NCI-H2196 (cell line): ENCODE results near the gene UMODL1.

Source experiments
- DNase-seq: peaks from one replicate; lab custom pipeline; 2025; ENCODE audit not compliant: unreplicated experiment; lab: John Stamatoyannopoulos, UW

Gene UMODL1

DNA sequence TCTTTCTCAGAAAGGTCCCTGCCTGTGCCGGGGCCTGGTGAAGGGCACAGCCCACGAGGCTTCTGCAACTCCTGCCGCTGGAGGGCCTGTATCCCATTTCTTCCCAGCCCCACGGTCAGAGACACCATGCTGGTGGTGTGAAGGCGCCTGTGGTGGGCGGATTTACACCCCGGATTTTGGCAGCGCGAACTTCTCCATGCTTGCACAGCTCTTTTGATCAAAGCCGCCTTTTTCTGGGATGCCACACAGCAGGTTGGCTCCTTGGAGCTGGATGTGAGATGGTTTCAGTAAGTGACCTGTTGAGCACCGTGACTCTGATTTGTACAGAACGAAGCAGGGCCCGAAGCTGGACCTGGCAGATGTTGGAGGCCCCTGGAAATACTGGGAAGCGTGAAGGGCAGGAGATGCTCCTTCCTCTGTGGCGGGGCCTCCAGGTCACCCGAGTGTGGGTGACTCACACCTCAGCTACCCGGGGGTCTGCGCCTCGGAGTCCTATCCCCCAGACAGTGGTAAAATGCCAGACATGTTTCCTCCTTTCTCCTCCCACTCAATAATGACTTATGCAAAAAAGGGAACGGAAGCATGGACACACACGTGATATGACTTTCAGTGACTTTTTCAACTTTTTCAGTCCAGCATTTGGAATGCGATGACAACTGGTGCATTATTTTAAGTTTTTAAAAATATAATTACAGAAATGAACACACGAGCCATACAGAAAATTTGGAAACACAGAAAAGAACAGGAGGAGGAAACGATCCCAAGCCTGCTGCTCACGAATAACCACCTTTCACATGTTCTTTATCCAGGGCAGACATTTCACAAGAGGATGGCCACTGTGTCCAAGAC is 9.0 kb downstream of the UMODL1 start:
- no peak for DNase-seq

DNA sequence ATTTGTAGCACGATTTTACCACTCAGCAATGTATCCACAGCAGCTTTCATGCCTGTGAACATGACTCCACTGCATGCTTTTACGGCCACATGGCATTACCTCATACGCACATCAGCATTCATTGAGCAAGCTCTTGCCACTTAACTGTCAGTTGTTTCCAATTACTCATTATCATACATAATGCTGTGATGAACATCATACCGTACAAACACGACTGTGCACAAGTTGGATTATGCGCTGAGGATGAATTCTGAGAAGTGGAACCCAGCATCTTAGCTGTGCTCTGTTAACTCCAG is 9.6 kb downstream of the UMODL1 start:
- no peak for DNase-seq

DNA sequence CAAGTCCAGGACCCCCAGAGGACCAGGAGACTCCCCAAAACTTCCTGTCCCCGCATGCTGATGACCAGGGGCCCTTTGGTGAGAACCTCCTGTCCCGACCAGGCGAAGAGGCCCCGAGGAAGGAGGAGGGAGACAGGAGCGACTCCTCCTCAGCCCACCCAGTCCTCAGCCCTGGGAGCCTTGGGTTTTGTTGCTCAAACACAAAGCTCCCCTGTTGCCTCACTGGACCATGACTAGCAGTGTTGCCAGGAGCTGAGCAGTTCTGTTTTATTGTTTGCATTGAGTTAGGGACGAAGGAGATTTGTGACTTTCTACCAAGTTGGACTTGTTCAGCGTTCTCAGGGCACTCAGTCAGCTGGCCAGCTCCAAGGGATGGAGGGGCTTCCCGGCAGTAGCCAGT is 10.0 kb downstream of the UMODL1 start:
- no peak for DNase-seq

DNA sequence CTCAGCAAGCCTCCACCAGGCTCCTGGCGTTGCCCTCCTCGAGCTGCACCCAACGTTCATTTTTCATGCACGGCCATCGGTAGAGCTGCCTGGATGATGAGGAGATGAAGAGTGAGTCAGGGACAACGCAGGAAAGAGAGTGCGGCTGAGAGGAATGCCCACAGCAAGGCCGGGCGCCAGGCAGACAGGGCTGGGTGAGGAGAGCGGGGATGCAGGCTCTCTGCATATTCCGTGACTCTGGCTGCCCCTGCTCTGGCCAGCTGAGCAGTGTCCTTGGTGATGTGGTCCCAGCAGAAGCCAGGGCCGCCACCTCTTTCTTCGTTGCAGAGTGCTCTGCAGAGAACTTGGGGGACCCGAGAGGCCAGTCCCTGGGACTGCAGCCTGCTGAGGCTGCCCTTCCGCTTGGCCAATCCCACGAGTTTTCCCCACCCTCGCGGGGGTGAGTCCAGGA is 10.8 kb downstream of the UMODL1 start:
- no peak for DNase-seq

DNA sequence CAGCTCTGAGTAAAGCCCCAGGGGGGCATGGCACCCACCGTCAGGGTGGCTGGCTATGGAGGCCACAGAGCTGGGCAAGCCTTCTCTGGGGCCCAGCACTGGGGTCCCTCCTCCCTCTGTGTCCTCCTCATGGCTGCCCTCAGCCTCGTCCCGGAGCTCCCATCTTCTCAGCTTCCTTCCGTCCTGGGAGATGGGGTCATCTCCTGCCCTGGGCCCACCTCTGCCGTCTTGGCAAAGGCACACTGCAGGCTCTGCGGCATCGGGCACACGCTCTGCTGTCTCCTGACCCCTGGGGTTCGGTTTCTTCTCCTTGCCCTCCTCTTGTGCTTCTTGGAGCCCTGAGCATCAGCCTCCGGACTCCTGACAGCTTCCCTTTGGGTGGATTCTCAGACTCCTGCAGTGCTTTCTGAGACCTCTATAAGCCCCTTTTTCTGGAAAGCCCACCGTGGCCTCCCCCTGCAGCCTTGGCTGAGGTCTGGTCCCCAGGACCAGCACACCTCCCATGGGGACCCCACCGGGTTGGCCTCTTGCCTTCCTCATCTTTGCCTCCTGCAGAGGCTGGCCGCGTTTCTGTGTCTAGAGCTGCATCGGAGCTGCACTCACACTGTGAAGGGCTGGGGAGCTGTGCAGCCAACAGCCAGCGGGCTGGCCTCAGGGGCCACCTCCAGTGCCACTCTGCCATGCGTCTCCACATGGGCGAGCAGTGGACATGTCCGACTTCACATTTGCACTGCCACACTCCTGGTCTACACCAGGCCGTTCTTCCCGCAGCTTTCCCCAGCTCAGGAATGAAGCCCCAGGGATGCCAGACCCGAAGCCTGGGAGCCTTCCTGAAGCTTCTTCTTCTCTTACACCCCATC is 11.6 kb downstream of the UMODL1 start:
- no peak for DNase-seq

DNA sequence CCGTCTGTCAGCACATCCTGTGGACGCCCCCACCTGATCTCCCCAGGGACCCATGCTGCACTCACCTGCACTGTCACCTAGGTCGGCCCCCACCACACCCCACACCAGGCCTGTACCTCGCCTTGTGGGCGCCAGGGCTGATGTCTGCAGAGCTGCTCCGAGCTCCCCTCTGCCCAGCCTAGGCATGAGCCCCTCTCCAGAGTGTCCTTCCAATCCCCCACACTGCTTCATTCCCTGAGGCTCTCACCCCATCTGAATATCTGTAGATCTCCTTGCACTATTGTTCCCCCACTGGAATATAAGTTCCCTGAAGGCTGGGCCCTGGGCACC is 12.2 kb downstream of the UMODL1 start:
- DNase-seq = no peak

DNA sequence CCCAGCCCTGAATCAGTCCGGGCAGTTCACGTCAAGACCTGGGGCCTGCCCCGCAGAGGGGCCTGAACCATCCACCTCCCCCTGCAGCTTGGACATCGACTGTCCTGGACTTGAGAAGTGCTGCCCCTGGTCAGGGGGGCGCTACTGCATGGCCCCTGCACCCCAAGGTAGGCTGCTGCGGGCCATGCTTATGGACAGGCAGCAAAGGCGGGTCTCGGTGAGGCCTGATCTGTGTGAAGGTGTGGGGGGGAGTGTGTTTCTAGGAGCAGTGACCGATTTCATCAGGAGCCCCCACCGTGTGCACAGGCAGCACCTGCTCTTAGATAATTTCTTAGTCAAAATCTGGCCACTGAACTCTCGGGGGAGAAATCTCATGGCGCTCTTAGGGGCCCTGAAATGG is 13.0 kb downstream of the UMODL1 start:
- DNase-seq = no peak

DNA sequence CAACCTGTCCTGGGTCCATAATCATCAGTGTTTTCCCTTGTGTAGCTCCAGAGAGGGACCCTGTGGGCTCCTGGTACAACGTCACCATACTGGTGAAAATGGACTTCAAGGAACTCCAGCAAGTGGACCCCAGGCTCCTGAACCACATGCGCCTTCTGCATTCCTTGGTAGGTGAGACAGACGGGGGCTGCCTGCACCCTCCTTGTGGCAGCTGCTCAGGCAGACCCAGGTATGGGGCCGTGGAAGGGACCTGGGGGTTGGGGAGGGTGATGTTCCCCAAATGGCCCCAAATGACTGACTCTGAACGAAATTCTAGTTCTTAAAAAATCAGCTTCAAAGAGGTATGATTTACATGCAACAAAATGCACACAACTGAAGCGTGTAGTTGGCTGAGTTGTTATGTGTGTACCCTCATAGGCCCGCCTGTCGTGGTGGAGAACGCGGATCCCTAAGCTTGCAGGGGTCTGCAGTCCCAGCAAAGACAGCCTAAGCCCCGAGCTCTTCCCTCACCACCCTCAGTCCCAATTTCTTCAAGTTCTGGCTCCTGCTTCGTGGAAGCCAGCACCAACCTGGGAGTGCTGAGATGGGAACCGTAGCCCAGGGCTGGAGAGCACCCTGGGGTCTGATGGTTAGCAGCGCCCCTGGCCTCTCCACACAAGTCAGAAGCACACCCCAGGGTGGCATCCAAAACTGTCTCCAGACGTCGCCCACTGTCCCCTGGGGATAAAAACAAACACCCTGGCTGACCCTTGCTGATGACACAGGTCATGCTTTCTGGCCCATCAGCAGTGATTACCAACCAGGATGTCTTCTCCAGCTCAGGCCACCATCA is 14.3 kb downstream of the UMODL1 start:
- no peak for DNase-seq

DNA sequence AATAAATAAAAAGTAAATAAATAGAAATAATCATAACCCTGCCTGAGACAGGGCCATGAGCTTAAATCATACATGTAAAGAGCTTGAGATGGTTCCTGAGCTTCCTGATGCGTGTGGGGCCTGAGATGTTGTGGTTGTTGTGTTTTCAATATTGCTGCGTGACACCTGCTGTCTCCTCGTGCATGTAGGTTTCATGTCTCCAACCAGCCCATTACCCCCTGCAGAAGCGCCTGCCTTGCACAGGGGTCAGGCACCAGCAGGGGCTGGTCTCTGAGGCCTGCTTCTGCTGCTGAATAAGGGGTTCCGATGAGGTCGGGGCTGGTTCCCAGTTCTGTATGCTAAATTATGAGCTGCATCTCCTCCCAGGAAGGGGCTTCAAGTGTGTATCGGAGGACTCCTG is 15.9 kb downstream of the UMODL1 start:
- no peak for DNase-seq

DNA sequence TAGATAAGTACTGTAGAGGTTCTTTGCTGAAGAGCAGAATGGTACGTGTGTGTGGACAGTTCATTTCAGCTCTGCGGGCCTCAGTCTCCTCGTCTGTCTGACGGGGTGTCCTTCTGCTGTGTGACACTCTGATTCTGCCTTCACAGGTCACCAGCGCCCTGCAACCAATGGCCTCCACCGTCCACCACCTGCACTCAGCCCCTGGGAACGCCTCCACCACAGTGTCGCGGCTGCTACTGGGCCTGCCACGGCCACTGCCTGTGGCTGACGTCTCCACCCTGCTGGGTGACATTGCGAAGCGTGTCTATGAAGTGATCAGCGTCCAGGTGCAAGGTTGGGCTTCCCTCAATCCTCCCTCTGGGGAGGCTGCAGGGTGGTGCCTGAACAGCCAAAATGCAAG is 17.0 kb downstream of the UMODL1 start:
- no peak for DNase-seq

DNA sequence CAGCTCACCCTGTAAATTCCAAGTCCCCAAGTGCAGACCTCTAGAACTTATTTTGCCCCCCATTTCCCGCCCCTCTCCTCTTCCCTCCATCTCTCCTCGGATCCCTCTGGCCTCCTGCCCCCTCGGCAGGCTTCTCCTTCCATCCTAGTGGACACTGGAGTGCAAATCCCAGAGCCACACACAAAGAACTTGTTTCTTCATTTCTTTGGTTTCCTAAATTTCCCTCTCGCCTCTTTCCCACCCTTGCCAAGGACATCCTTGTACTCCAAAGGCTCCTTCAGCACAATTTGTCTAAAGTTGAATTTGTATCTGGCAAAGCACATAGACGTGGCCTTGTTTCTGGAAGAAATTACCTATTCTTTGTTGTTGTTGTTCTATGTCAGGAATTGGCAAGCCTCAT is 17.5 kb downstream of the UMODL1 start:
- no peak for DNase-seq

DNA sequence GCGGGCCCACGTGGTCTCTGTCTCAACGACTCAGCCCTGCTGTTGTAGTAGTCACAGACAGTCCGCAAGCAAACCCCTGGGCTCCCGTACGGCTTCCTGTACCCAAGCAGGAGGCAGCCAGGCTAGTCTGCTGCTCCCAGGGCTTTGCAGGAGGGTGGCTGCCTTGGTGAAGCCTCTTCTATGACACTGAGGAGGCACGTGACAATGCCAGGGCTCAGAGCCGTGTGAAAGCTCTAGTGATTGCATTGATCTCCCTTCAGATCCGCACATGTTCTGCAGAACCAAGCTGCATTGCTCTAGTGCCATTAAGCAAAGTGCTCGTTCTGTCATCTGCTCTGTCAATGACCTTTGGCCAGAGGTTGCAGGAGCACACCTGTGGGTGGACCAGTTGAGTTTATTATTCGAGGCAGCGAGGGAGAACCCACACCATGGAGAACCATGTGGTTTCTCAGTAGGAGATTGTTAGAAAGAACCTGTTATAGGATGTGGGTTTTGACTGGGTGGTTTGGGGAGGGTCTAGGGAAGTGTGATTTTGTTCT is 18.0 kb downstream of the UMODL1 start:
- no peak for DNase-seq

DNA sequence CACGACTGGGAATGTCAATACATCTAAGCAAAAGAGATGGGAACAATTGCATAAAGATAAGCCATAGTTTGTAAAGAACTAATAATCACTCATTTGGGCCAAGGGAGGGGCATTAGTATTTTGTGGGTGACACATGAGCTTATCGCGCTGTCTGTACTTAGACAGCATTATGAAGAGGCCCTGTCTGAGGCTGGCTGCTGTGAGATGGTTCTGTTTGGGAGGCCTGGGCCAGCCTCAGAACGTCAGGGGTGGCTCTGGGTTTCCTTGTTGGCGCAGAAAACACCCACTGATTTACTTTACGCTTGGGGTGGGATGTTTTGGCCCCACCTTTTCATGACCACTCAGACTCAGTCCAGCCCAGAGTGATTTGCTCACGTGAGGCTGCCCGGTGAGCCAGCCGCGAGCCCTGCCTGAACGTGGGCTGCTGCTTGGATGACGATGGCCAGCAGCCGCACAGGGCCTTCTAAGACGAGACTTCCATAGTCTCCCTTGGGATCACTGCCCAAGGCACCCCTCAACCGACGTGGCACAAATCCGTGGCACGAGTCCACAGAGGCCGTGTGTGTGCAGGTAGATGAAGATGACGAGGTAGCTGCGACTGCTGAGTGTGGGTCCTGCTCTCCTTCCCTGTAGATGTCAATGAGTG is 18.7 kb downstream of the UMODL1 start:
- no peak for DNase-seq

DNA sequence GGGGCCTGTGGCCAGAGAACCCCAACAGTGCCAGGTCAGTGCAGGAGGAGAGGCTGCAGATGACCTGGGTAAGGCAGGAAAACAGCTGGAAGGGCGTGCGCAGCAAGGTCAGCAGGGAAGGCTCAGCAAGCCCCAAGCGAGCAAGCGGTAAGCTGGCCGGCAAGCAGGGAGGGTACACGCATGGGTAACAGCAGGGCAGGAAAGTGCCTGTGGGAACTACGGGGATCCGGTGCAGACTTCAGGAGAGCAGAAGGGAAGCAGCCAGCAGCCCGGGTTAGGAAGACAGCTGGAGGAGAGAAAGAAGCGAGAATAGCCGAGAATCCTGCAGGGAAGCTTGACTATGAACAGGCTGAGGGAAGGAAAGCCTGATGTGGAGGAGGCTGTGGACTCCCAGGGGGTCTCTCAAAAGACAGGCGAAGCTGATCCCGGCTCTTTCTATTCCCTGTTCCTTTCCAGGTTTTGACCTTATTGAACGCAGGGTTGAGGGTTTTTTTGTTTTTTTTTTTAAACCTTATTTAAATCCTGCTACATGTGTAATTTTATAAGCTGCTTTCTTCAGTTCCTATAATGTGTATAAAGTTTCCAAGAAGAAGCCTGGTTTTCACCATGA is 20.9 kb downstream of the UMODL1 start:
- DNase-seq = no peak

DNA sequence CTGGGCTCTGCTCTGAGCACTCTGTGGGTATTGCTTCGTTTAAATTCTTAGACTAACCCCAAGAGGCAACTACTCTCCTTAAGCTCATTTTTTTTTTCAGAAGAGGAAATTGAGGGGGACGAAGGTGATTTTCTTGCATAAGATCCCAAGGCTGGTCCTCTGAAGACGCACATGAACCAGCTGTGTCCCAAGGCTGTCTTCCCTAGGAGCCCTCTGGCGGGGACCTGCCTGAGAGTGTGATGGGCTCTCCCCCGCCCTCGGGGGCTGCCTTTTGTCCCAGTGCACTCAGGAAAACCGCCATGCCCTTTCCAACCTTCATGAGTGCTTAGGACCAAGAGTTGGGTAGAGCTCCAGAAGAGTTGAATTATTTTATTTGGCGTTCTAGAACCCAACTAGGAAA is 21.7 kb downstream of the UMODL1 start:
- DNase-seq = no peak

DNA sequence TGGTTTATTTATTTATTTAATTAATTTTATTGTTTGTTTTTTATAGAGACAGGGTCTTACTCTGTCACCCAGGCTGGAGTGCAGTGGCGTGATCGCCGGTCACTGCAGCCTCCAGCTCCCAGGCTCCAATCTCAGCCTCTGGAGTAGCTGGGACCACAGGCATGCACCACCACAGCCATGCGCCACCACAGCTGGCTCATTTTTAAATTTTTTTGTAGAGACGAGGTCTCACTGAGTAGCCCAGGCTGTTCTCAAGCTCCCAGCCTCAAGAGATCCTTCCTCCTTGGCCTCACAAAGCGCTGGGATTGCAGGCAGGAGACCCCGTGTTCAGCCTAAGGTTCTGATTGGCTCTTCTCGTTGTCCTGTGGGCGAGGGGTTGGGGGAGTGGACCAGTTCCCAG is 22.1 kb downstream of the UMODL1 start:
- no peak for DNase-seq

DNA sequence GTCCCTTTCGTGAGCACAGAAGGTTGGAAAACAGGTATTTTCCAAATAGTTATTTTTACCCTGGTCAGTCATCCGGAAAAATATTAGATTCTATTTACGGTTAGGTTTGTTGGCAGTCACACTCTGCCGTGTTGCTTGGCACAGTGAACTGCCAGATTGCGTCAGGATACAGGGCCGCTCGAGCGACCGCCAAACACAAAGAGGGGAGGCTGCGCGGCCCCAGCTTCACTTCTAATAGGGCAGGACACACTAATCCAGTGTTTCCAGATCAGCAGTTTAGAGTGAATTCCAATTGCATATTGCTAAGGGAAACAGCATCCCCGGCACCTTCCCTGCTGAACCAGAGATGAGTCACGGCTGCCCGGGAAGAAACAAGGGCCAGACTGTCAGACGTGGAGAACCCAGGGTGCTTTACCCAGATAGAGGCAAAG is 22.9 kb downstream of the UMODL1 start:
- peak; percentile 46 for DNase-seq

DNA sequence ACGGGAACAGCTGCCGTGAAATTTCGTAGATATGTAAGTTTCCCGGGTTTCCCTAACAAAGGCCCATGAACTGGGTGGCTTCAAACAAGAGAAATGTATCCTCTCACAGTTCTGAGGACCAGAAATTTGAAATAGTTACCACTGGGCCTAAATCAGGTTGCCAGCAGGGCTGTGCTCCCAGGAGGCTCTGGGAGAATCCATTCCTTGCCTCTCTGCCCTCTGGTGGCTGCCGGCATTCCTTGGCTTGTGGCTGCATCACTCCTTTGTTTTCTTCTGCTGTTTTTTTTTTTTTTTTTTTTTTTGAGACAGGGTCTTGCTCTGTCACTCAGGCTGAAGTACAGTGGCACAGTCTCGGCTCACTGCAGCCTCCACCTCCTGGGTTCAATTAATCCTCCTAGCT is 23.7 kb downstream of the UMODL1 start:
- no peak for DNase-seq

DNA sequence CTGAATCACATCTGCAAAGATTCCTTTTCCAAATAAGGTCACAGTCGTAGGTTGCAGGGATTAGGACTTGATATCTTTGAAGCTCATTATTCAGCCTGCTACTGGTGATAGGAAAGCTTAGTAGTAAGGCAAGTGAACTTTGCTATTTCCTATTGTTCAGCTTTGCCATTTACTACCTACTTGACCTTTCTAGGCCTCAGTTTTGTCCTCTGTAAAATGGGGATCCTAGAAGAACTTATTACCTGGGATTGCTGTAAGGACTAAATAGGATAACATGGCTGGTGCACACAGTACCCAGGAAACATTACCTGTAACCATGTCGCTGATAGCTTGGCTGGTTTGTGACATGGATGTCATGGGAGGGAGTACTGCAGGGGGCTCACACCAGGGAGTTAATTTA is 24.5 kb downstream of the UMODL1 start:
- DNase-seq = no peak

DNA sequence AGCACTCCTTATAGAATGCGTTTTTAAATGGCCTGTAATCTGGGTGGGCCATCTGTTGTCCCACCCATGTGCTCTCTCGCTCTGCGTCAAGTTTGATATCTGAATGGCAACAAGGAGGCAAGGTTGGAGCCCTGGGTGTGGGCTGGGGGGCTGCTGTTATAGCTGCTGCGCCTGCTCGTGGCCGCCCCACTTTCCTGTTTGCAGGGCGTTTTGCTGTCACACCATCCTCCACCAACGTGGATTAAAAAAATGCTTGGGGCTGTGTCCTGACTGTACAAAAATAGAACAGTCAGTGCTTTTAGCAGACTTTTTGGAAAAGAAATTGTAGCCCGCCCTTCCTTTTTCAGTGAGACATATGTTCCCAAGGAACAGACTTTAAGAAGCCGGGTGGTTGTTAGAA is 25.4 kb downstream of the UMODL1 start:
- no peak for DNase-seq
